GM18526 (cell line): ENCODE measurements around the gene SERPINE3.

Experiments used
- POLR2A ChIP-seq: IDR thresholded peaks from 3 replicates; pipeline ENCODE4 v1.6.1; 2011; ENCODE audit not compliant: insufficient read length; ENCODE audit errors: extremely low read depth

Gene SERPINE3

GRCh38 chr13:51370811-51371210, 31.3 kb downstream of the SERPINE3 start:
- no peak for TF ChIP-seq POLR2A

DNA sequence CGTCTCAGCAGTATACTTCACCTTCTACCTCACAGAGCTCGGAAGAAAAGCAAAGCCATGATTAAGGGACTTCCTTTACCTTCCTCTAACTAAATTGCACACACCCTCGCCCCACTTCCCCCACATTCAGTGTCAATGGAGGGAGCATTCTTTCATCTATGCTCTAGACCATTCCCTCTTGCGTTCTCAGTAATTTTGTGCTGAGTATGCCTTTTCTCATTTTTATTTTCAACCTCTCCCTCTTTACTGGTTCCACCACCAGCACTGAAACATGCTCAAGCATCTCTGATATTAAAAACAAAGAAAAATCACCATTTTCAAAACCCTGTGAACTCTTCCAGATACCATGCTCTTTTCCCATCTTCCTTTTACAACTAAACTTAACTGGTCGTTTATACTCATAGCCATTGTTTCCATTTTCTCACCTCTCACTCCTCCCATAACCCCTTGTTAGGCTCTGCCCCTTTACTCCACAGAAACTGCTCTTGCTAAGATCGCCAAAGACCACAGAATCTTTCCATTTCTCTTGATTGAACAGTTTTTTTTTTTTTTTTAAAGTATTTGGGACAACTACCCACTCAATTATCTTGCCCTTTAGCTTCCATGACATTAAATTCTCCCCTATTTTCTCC, 32.4 kb downstream of the SERPINE3 start:
- no peak for TF ChIP-seq POLR2A

DNA sequence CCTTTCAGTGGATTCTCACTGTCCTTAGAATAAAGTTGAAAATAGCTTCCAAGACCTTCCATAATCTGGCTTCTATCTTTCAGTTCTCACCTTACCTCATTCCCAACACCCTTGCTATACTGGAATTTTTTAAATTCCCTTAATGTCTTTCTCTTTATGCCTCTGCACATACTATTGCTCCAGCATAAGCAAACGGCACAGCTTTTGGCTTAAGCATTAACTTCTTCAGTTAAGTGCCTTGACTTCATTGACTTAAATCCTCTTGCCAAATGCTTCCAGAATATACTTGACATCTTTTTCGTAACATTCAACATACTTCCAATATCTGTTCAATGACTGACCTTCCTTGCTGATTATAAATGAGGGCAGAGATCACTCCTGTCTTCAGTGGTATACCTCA, 34.0 kb downstream of the SERPINE3 start:
- TF ChIP-seq POLR2A, result no peak

- TF ChIP-seq POLR2A, result no peak
Observed at GRCh38 chr13:51380269-51380668, 40.8 kb downstream of the SERPINE3 start.

DNA sequence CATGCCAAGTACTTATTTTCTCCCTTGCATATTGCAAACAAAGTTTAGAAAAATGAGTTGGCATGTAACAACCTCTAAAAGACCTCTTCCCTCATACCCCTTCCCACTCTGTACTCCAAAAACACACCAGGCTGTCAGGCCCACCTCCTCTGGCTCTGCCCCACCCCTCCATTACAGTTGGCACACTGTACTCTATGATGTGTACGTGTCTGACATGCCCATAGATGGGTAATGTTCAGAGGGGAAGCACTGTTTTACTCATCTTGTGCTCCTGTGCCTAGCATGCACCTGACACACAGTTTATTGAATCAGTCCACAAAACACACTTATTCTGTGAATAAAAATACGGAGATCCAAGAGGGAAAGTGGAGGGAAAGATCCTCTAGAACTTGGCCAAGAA, 45.6 kb downstream of the SERPINE3 start:
- TF ChIP-seq POLR2A, result no peak

DNA sequence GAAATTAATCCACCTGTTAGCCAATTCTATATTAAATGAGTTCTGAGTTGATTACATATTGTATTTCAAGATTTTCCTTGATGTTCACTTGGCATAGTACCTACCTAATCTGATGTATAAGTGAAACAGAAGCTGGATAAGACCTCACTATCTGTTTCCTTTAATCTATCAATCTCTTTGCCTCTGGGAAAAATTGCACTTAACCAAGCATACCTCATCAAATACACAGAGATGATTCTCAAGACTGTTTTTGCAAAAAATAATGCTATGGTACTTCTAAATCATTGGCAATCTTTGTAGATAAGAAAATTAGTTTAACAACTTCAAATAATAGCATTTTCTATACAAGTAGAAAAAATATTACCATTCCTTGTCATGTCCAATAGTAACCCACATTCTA, 55.2 kb downstream of the SERPINE3 start:
- no peak for TF ChIP-seq POLR2A

- no peak for TF ChIP-seq POLR2A
Observed at GRCh38 chr13:51396352-51396751, 56.9 kb downstream of the SERPINE3 start.

DNA sequence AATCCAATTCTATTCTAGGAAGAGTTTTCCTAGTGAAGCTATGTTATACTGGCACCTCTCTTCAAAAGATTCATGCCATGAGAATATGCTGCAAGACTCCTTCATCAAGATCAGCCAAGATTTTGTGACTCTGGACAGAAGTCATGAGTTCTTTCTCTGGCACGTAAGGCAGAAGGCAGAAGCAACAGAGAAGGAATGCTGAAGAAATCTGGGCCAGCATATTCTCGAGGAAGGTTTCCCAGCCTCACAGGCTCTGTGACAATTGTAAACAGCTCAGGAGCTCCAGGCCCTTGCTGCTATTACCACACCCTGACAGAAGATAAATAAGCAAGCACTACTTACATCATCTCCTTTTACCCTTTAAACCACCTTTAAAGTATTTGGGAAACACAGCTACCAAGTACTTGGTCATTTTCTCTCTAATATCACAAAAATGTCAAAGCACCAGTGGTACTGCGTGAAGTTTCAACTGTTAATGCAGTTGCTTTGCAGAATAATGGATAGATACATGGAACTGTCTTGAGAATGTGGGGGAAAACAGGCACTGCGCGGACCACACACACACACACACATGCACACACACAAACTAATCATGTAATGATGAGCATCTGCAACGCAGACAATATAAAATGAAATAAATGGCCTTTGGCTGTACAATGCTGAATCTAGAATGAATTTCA, 57.9 kb downstream of the SERPINE3 start:
- TF ChIP-seq POLR2A, result no peak

GRCh38 chr13:51405176-51405575, 65.7 kb downstream of the SERPINE3 start:
- TF ChIP-seq POLR2A, result no peak

DNA sequence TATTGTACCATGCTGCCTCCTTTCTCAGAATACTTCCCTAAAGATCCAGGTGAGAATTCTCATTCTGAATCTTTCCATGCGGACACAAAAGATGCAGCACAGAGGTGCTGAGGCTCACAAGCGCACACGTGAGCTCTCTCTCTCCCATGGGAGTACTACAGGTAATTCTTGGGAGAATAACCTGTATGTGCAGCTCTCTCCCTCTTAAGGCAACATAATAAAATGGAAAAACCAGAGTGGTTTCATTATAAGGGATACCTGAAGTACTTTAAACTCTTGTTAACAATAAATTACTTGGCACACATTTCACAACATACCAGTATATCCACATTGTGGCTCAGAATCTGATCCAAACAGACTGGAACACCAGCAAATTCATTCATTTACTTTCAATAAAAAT, 72.9 kb downstream of the SERPINE3 start:
- no peak for TF ChIP-seq POLR2A
